Panc1 (cell line): ENCODE data around the gene KHDRBS1. TPM values are rescaled to one million over a fixed set of nuclear protein-coding genes. Genes with fewer than 3 reads are reported as not detected.

Experiments used
- ATAC-seq: fragments of 200-7000 bp; cut with Tn5 transposase; 2 replicates; pipeline ENCODE4 v1.9.1; 2020; ENCODE audit warnings: mild to moderate bottlenecking, moderate library complexity
- BruUV-seq: library from RNA; stranded (reverse); fragments of 400-500 nt; replicated peaks from 2 replicates; lab custom pipeline; 2021; lab: Mats Ljungman, UMichigan
- CTCF ChIA-PET: fragments of 300-600 bp; sonication (Branson Sonifier 250); formaldehyde crosslinking; loops from one replicate; lab custom pipeline; 2022; ENCODE audit warnings: antibody characterized with exemption; lab: Charles Lee
- POLR2A ChIA-PET: fragments of 300-600 bp; sonication (Branson Sonifier 250); formaldehyde crosslinking; loops from one replicate; lab custom pipeline; 2022; ENCODE audit warnings: antibody characterized with exemption; lab: Charles Lee
- DNase-seq: peaks from one replicate; pipeline ENCODE4 v3.0.0-alpha.2; 2010; ENCODE audit warnings: low read depth, low spot score
- H3K27ac ChIP-seq: 2 replicates; pipeline ENCODE4 v1.5.1; 2011; ENCODE audit warnings: mild to moderate bottlenecking, low read length, inconsistent platforms
- H3K27me3 ChIP-seq: fragments of 200-500 bp; sonication (Bioruptor generic); 2 replicates; pipeline ENCODE4 v1.6.0; 2014; ENCODE audit warnings: low read length, inconsistent platforms; ENCODE audit not compliant: control insufficient read depth, insufficient read depth
- H3K36me3 ChIP-seq: fragments of 200-500 bp; sonication (Bioruptor generic); 2 replicates; pipeline ENCODE4 v1.5.1; 2014; ENCODE audit warnings: inconsistent platforms, mild to moderate bottlenecking, low read length, moderate library complexity; ENCODE audit not compliant: control insufficient read depth, insufficient read depth
- H3K4me1 ChIP-seq: 2 replicates; pipeline ENCODE4 v1.5.1; 2011; ENCODE audit warnings: inconsistent platforms, mild to moderate bottlenecking, low read length, moderate library complexity; ENCODE audit not compliant: control insufficient read depth, insufficient read depth
- H3K4me3 ChIP-seq, 2 experiments: 2 replicates each; pipeline ENCODE4 v1.5.1; 2011 to 2012; ENCODE audit warnings: low read depth in 2 of 2, low read length in 2 of 2, mild to moderate bottlenecking in 2 of 2, inconsistent platforms in 1 of 2, moderate library complexity in 1 of 2
- H3K9me3 ChIP-seq: fragments of 200-500 bp; sonication (Bioruptor generic); 2 replicates; pipeline ENCODE4 v1.5.1; 2014; ENCODE audit warnings: low read depth, mild to moderate bottlenecking, inconsistent platforms, low read length, moderate library complexity; ENCODE audit not compliant: control insufficient read depth, insufficient read depth
- CTCF ChIP-seq: fragments of 450-650 bp; IDR thresholded peaks from 2 replicates; pipeline ENCODE4 v1.5.1; 2017; ENCODE audit warnings: mild to moderate bottlenecking
- POLR2AphosphoS5 ChIP-seq: IDR thresholded peaks from 2 replicates; pipeline ENCODE4 v1.6.1; 2012; ENCODE audit warnings: mild to moderate bottlenecking, low read depth, low read length, moderate library complexity
- SIN3A ChIP-seq: IDR thresholded peaks from 2 replicates; pipeline ENCODE4 v1.6.1; 2012; ENCODE audit warnings: low read depth, mild to moderate bottlenecking, low read length, moderate library complexity, borderline replicate concordance; ENCODE audit not compliant: insufficient read depth
- TCF7L2 ChIP-seq: IDR thresholded peaks from 2 replicates; pipeline ENCODE4 v1.6.1; 2011; ENCODE audit warnings: mild to moderate bottlenecking, low read depth, low read length, inconsistent platforms
- in situ Hi-C: cut with HindIII; loops from 2 replicates; pipeline ENCODE4 v1.10.0; 2016; ENCODE audit warnings: low sequenced_read_pairs, low pct_unique_long_range_greater_than_20kb
- intact Hi-C: fragments of 100-400 bp; cut with micrococcal nuclease; formaldehyde crosslinking; loops from one replicate; pipeline ENCODE4 v1.10.0; 2022; ENCODE audit not compliant: unreplicated experiment
- total RNA-seq: library from RNA; stranded (reverse); gene quantifications from one replicate; pipeline ENCODE4 v1.2.1, GENCODE V29; 2021; ENCODE audit not compliant: unreplicated experiment
- TF ChIP-seq, protein P1 (sequence below), 2 experiments: IDR thresholded peaks; 2 replicates each; pipeline ENCODE4 v1.6.1; 2011 to 2012; ENCODE audit warnings: low read depth in 2 of 2, control low read depth in 1 of 2, low read length in 1 of 2, mild to moderate bottlenecking in 1 of 2, moderate library complexity in 1 of 2; ENCODE audit not compliant: insufficient read depth in 1 of 2

The KHDRBS1 gene
- total RNA-seq, 1 experiment from 2014 or later = 163 TPM

GRCh38 chr1:32010246-32010645 lies 3.4 kb upstream of the KHDRBS1 start:
- peaks cover 4% of the 10 kb centered on the region for H3K4me1 ChIP-seq
- H3K27me3 ChIP-seq = no peaks in the 10 kb centered on the region
- DNase-seq = no peak
- ChIA-PET CTCF (no interaction called here), POLR2A (no interaction called here)
- in situ Hi-C loops (no loop called here), intact Hi-C loops (no loop called here)
- no TSS peak for BruUV-seq
- H3K9me3 ChIP-seq = no peaks in the 10 kb centered on the region
- peaks cover 10% of the 10 kb centered on the region; the same call in 1 of the 2 replicates for H3K36me3 ChIP-seq
- H3K27ac ChIP-seq = no peak overlapping the region
- H3K4me3 ChIP-seq = no peak overlapping the region
- TF ChIP-seq POLR2AphosphoS5 (no peak), SIN3A (no peak)
- TF ChIP-seq, protein P1, sequence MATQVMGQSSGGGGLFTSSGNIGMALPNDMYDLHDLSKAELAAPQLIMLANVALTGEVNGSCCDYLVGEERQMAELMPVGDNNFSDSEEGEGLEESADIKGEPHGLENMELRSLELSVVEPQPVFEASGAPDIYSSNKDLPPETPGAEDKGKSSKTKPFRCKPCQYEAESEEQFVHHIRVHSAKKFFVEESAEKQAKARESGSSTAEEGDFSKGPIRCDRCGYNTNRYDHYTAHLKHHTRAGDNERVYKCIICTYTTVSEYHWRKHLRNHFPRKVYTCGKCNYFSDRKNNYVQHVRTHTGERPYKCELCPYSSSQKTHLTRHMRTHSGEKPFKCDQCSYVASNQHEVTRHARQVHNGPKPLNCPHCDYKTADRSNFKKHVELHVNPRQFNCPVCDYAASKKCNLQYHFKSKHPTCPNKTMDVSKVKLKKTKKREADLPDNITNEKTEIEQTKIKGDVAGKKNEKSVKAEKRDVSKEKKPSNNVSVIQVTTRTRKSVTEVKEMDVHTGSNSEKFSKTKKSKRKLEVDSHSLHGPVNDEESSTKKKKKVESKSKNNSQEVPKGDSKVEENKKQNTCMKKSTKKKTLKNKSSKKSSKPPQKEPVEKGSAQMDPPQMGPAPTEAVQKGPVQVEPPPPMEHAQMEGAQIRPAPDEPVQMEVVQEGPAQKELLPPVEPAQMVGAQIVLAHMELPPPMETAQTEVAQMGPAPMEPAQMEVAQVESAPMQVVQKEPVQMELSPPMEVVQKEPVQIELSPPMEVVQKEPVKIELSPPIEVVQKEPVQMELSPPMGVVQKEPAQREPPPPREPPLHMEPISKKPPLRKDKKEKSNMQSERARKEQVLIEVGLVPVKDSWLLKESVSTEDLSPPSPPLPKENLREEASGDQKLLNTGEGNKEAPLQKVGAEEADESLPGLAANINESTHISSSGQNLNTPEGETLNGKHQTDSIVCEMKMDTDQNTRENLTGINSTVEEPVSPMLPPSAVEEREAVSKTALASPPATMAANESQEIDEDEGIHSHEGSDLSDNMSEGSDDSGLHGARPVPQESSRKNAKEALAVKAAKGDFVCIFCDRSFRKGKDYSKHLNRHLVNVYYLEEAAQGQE (IDR thresholded peaks at IDR 0.05; ENCODE audit: insufficient read depth in 1 of 2, low read depth in 2 of 2, low read length in 1 of 2) = no peak
- no peak for ATAC-seq

DNA sequence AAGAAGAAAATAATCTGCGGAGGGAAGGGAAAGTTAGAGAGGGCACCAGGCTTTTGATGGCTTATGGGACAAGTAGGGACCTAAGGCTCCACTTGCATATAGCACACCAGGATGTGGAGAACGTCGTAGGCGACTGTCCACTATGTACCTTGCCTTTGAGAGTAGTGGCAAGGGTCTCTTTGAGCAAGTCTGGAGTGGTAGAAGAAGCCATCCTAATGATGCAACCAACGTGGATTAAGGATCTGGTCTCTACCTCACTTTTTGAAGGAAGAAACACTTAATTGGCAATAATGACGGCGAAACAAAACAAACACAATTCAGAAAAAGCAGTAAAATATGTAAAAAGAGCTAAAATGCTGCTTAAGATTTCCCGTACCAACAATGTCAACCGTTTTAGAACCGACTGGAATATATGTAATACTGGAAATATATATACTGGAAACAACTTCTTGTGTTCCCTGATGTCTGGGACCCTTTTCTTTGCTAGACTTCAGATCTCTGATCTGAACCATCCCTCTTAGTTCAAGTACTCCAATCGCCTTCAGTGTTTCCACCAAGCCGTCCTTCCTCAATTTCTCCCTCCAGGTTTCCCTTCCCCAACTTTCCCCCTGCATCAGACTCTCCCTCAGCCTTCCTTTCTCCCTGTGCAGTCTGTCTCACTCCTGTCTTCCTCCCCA lies 821 bp upstream of the KHDRBS1 start:
- no peaks in the 10 kb centered on the region for H3K9me3 ChIP-seq
- in situ Hi-C loops = no loop called here
- DNase-seq (no peak), ATAC-seq (no peak)
- H3K27me3 ChIP-seq = no peaks in the 10 kb centered on the region
- H3K36me3 ChIP-seq = peaks cover 15% of the 10 kb centered on the region; the same call in 1 of the 2 replicates
- BruUV-seq = TSS peak; percentile 99
- intact Hi-C loops = no loop called here
- H3K27ac ChIP-seq = peak overlapping the region; percentile 99
- ChIA-PET CTCF (no interaction called here), POLR2A (interaction anchor here (0.5 to 1.0 kb wide), 5 partner anchors 28 to 368 kb away, joined by 3 to 12 read pairs (median 4); partner anchors contain the start of gene PEF1)
- TF ChIP-seq SIN3A = no peak
- TF ChIP-seq CTCF = no peak
- TF ChIP-seq POLR2AphosphoS5 = no peak; the same call in 1 of the 2 replicates
- TF ChIP-seq, protein P1 (IDR thresholded peaks at IDR 0.05; ENCODE audit: insufficient read depth in 1 of 2, low read depth in 2 of 2, low read length in 1 of 2) = no peak
- no peak for TF ChIP-seq TCF7L2
- H3K4me3 ChIP-seq = peak overlapping the region; percentile 78 to 96
- H3K4me1 ChIP-seq = peaks cover 11% of the 10 kb centered on the region
